CD4-positive, alpha-beta memory T cell (primary cell): Measurements from ENCODE around the gene NRXN3. TPM values are rescaled to one million over a fixed set of nuclear protein-coding genes. Genes with fewer than 3 reads are reported as not detected.

ENCODE experiments used
- CTCF ChIA-PET: fragments of 350-600 bp; sonication (Branson Sonifier 250); formaldehyde crosslinking; loops from one replicate; lab custom pipeline; 2021; ENCODE audit warnings: inconsistent platforms; ENCODE audit not compliant: partially characterized antibody; lab: Charles Lee
- POLR2A ChIA-PET: fragments of 350-600 bp; sonication (Branson Sonifier 250); formaldehyde crosslinking; loops from one replicate; lab custom pipeline; 2021; ENCODE audit not compliant: partially characterized antibody; lab: Charles Lee
- DNase-seq, 5 donors: peaks; one replicate each; pipeline versions ENCODE4 v3.0.0 to v3.0.0-alpha.2; 2020 to 2022; ENCODE audit warnings: mixed read lengths in 1 of 5
- H3K27ac ChIP-seq: one replicate; pipeline ENCODE4 v1.7.0; 2013; ENCODE audit warnings: low read depth, low read length
- H3K27me3 ChIP-seq: 2 replicates; pipeline ENCODE4 v1.7.0; 2013; ENCODE audit warnings: mild to moderate bottlenecking, low read length, moderate library complexity; ENCODE audit not compliant: insufficient read depth
- H3K36me3 ChIP-seq: 2 replicates; pipeline ENCODE4 v1.7.0; 2013; ENCODE audit warnings: mild to moderate bottlenecking, low read length, moderate library complexity; ENCODE audit not compliant: insufficient read depth
- H3K4me1 ChIP-seq: 2 replicates; pipeline ENCODE4 v1.7.0; 2013; ENCODE audit warnings: mild to moderate bottlenecking, low read length, moderate library complexity; ENCODE audit not compliant: insufficient read depth
- H3K4me3 ChIP-seq, 2 donors: one replicate each; pipeline ENCODE4 v1.7.0; 2013; ENCODE audit warnings: low read length in 2 of 2, mild to moderate bottlenecking in 1 of 2
- H3K9me3 ChIP-seq, 2 donors: one replicate each; pipeline ENCODE4 v1.7.0; 2013; ENCODE audit warnings: low read length in 2 of 2, control low read depth in 1 of 2; ENCODE audit not compliant: control insufficient read depth in 1 of 2
- H3K27ac Mint-ChIP-seq, 7 donors: one replicate each; pipeline ENCODE4 v1.8.0; 2020 to 2021; ENCODE audit warnings: mixed read lengths in 7 of 7, mild to moderate bottlenecking in 6 of 7, inconsistent platforms in 3 of 7, moderate library complexity in 3 of 7
- H3K27me3 Mint-ChIP-seq, 2 donors: one replicate each; pipeline ENCODE4 v1.8.0; 2020 to 2021; ENCODE audit warnings: mixed read lengths in 2 of 2
- H3K36me3 Mint-ChIP-seq, 2 donors: one replicate each; pipeline ENCODE4 v1.8.0; 2020 to 2021; ENCODE audit warnings: mixed read lengths in 2 of 2, inconsistent platforms in 1 of 2, mild to moderate bottlenecking in 1 of 2
- H3K4me1 Mint-ChIP-seq, 4 donors: one replicate each; pipeline ENCODE4 v1.8.0; 2020 to 2021; ENCODE audit warnings: mixed read lengths in 4 of 4, mild to moderate bottlenecking in 1 of 4
- H3K4me3 Mint-ChIP-seq, 8 donors: one replicate each; pipeline ENCODE4 v1.8.0; 2020 to 2021; ENCODE audit warnings: mixed read lengths in 8 of 8, mild to moderate bottlenecking in 7 of 8, moderate library complexity in 6 of 8, inconsistent platforms in 3 of 8
- H3K9me3 Mint-ChIP-seq, 8 donors: one replicate each; pipeline ENCODE4 v1.8.0; 2020 to 2021; ENCODE audit warnings: mixed read lengths in 8 of 8, mild to moderate bottlenecking in 5 of 8, inconsistent platforms in 3 of 8, moderate library complexity in 1 of 8
- intact Hi-C: fragments of 100-400 bp; cut with micrococcal nuclease; formaldehyde crosslinking; loops from one replicate; pipeline ENCODE4 v1.15.1; 2023
- polyA plus RNA-seq, 2 donors: library from polyadenylated mRNA; unstranded; fragments of 300-500 nt; fragmentation: Illumina TruSeq; gene quantifications; one replicate each; pipeline ENCODE4 v1.2.3, GENCODE V29; 2021
- total RNA-seq, 2 experiments: library from RNA; stranded (reverse); gene quantifications; one replicate each; pipeline ENCODE4 v1.2.3, GENCODE V29; 2021

The NRXN3 gene
- total and polyA plus RNA-seq, 4 experiments from 2014 or later: not detected

DNA sequence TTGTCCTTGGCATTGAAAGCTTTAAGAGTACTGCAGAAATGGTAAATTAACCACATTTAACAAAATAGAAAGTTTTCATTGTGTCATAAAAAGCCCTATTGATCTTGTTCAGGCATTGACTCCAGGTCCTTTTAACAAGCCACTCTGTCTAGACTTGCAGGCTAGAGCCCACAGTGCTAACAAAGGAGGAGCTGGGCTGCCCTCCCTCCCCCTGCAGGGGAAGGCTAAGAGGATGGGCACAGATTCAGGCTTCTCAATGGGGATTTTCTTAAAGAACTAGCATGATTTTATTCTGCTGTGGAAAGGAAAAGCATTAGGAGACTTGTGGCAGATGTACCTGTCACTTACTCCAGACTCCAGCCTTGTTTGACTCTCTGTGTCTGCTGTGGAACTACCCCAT is 463.6 kb downstream of the NRXN3 start:
- H3K4me3 ChIP-seq: no peak overlapping the region
- H3K4me1 ChIP-seq: no peaks in the 10 kb centered on the region
- no peak overlapping the region for H3K27ac ChIP-seq
- H3K4me1 Mint-ChIP-seq: no peaks in the 10 kb centered on the region
- DNase-seq: no peak
- H3K27me3 ChIP-seq: no peaks in the 10 kb centered on the region
- no peaks in the 10 kb centered on the region for H3K36me3 Mint-ChIP-seq
- intact Hi-C loops: no loop called here
- peaks cover 2 to 5% of the 10 kb centered on the region in 2 donors for H3K27me3 Mint-ChIP-seq
- POLR2A ChIA-PET: no interaction called here
- H3K9me3 ChIP-seq: no peaks in the 10 kb centered on the region
- H3K9me3 Mint-ChIP-seq: peaks cover 0 to 3% (median 0%) of the 10 kb centered on the region in 8 donors
- CTCF ChIA-PET: no interaction called here
- no peak overlapping the region for H3K4me3 Mint-ChIP-seq
- no peak overlapping the region for H3K27ac Mint-ChIP-seq
- no peaks in the 10 kb centered on the region for H3K36me3 ChIP-seq

DNA sequence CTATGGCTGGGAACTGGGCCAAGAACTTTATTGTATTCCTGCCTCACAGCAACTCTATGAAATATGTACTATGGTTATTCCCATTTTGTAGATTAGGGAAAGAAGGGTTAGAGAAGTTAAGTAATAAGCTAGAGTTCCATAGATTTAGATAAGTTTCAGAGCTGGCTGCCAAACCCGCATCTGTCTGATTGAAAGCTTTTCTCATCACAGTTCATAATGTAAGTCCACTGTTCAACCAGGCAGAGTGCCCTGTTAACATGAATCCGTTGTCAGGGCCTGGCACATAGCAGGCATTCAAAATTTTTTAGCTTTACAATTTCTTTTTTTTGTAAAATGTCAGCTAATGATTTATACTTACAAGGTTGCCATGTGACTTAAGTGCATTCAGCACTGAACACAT is 467.3 kb downstream of the NRXN3 start:
- Mint-ChIP-seq H3K27me3 (peaks cover 2 to 5% of the 10 kb centered on the region in 2 donors), H3K27ac (no peak overlapping the region), H3K4me1 (no peaks in the 10 kb centered on the region), H3K36me3 (no peaks in the 10 kb centered on the region), H3K9me3 (peaks cover 0 to 13% (median under 1%) of the 10 kb centered on the region in 8 donors), H3K4me3 (no peak overlapping the region)
- Histone ChIP-seq H3K27ac (no peak overlapping the region), H3K4me1 (no peaks in the 10 kb centered on the region), H3K9me3 (no peaks in the 10 kb centered on the region), H3K4me3 (no peak overlapping the region), H3K27me3 (no peaks in the 10 kb centered on the region), H3K36me3 (no peaks in the 10 kb centered on the region)
- no peak for DNase-seq
- intact Hi-C loops: no loop called here
- ChIA-PET CTCF (no interaction called here), POLR2A (no interaction called here)

DNA sequence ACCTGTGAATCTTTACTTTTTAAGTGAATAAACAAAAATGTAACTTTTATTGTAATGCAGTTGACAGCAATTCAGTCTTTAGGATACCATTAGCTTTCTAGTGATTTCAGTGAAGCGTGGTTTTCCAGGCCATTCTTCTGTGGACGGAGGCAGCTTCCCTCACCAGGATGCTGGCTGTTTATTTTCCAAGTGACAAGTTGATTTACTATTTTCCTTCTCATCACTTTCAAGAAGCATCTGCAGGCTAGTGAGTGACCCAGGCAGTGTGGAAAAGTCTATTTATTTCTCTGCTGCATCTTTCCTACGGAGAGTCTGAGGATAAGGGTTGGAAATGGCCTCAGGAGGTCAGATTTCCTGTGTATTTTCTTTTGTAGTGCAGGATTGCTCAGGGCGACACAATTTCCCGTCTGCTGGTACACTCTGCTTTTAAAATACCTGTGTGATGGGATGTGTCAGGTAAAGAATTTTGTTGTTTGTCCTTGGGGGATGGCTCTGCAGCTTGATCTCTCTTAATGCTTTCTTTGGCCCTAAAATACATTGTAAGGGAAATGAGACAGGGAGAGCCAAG is 467.8 kb downstream of the NRXN3 start:
- H3K27me3 ChIP-seq: no peaks in the 10 kb centered on the region
- Mint-ChIP-seq H3K4me3 (no peak overlapping the region), H3K27ac (no peak overlapping the region), H3K9me3 (peaks cover 0 to 13% (median under 1%) of the 10 kb centered on the region in 8 donors), H3K4me1 (no peaks in the 10 kb centered on the region), H3K36me3 (no peaks in the 10 kb centered on the region), H3K27me3 (peaks cover 2 to 5% of the 10 kb centered on the region in 2 donors)
- intact Hi-C loops: no loop called here
- H3K27ac ChIP-seq: no peak overlapping the region
- no peak for DNase-seq
- ChIA-PET CTCF (no interaction called here), POLR2A (no interaction called here)
- no peak overlapping the region for H3K4me3 ChIP-seq
- no peaks in the 10 kb centered on the region for H3K9me3 ChIP-seq
- no peaks in the 10 kb centered on the region for H3K4me1 ChIP-seq
- no peaks in the 10 kb centered on the region for H3K36me3 ChIP-seq

DNA sequence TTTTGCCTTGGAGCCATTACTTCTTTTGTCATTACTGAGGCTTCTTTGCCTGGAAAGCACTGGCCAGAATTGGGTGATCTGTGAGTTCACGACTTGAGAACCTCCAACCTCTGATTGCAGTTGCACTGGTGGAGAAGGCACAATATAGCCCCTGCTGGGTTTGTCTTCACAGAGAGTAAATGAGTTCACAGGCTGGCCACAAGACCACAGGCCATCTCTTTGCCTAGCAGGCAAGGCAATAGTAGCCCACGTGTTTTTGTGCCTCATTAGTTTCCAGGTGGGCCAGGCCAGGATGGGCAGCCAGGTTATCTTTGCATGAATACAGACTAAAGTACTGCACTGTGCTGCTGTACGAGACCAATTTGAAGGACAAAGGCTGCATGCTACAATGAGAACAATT is 468.8 kb downstream of the NRXN3 start:
- Mint-ChIP-seq H3K27me3 (peaks cover 2 to 5% of the 10 kb centered on the region in 2 donors), H3K4me3 (no peak overlapping the region), H3K36me3 (no peaks in the 10 kb centered on the region), H3K9me3 (peaks cover 0 to 13% (median under 1%) of the 10 kb centered on the region in 8 donors), H3K27ac (no peak overlapping the region), H3K4me1 (no peaks in the 10 kb centered on the region)
- no peak for DNase-seq
- Histone ChIP-seq H3K27ac (no peak overlapping the region), H3K9me3 (no peaks in the 10 kb centered on the region), H3K4me1 (no peaks in the 10 kb centered on the region), H3K27me3 (no peaks in the 10 kb centered on the region), H3K36me3 (no peaks in the 10 kb centered on the region), H3K4me3 (no peak overlapping the region)
- intact Hi-C loops: no loop called here
- CTCF ChIA-PET: no interaction called here
- POLR2A ChIA-PET: no interaction called here

DNA sequence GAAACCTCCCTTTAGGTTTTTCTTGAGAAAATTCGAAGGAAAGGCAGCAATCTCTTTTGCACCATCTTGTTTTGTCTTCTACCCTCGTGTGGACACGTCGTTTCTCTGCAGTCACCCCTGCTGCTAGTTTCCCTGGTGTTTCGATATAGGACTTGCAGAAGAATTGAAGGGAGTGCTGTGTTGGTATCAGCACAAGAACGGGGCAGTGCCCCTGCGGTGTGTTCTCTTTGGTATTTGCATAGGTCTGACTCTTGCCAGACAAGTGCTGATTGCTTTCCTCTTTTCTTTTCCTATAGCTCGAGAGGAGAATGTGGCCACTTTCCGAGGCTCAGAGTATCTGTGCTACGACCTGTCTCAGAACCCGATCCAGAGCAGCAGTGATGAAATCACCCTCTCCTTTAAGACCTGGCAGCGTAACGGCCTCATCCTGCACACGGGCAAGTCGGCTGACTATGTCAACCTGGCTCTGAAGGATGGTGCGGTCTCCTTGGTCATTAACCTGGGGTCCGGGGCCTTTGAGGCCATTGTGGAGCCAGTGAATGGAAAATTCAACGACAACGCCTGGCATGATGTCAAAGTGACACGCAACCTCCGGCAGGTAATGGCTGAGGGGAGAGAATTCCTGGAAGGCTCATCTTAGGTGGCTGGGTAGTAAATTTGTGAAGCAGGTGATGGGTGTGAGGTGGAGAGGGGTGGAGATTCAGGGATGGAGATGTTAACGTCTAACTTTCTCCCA is 474.8 kb downstream of the NRXN3 start:
- ChIA-PET POLR2A (no interaction called here), CTCF (no interaction called here)
- H3K27me3 ChIP-seq: no peaks in the 10 kb centered on the region
- no peak overlapping the region for H3K4me3 Mint-ChIP-seq
- H3K9me3 Mint-ChIP-seq: peaks cover 0 to 10% (median 0%) of the 10 kb centered on the region in 8 donors
- no peaks in the 10 kb centered on the region for H3K36me3 ChIP-seq
- peaks cover 0 to 2% of the 10 kb centered on the region in 2 donors for H3K27me3 Mint-ChIP-seq
- H3K9me3 ChIP-seq: no peaks in the 10 kb centered on the region
- H3K27ac ChIP-seq: no peak overlapping the region
- intact Hi-C loops: no loop called here
- H3K4me1 ChIP-seq: no peaks in the 10 kb centered on the region
- no peak overlapping the region for H3K4me3 ChIP-seq
- no peaks in the 10 kb centered on the region for H3K4me1 Mint-ChIP-seq
- no peak overlapping the region for H3K27ac Mint-ChIP-seq
- H3K36me3 Mint-ChIP-seq: no peaks in the 10 kb centered on the region
- DNase-seq: no peak

DNA sequence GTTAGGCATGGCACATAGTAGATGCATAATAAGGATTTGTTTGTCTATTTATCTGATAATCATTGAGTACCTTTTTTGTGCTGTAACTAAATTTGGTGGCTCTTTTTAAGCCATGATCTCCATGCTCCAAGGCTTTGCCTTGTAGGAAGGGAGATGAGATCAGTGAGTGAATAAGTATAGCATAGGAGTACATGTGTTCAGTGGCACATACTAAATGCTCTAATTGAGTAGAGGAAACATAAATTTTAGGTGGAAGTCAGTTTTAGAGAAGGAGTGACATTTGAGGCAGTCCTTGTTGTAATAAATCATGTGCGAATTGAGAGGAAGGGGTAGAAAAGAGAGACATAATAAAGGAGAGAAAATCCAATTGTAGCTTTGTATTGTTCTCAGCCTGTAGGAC is 482.6 kb downstream of the NRXN3 start:
- no peak overlapping the region for H3K27ac ChIP-seq
- POLR2A ChIA-PET: no interaction called here

DNA sequence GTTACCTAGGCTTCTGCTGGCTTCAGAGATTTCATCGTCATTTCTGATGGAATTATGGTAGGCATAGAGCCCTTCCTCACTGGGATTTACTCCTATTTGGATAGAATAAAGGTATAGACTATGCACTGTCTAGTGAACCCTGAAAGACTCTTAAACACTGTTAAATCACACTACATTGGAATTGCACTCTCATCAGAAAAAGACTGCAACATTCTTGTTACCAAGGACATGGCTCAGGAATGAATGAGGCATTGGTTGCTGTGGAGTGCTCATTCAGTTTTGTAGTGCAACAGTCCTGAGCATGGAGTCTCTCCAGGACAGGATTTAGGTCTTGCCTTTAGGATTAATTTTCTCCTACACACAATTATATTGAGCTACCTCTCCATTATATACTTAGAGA is 483.0 kb downstream of the NRXN3 start:
- no peaks in the 10 kb centered on the region for H3K4me1 ChIP-seq
- H3K27me3 ChIP-seq: no peaks in the 10 kb centered on the region
- H3K27ac ChIP-seq: no peak overlapping the region
- H3K4me1 Mint-ChIP-seq: no peaks in the 10 kb centered on the region
- ChIA-PET POLR2A (no interaction called here), CTCF (no interaction called here)
- peaks cover 0 to 5% (median 0%) of the 10 kb centered on the region in 8 donors for H3K9me3 Mint-ChIP-seq
- DNase-seq: no peak
- H3K27me3 Mint-ChIP-seq: peaks cover 0 to 9% of the 10 kb centered on the region in 2 donors
- H3K9me3 ChIP-seq: no peaks in the 10 kb centered on the region
- H3K36me3 ChIP-seq: no peaks in the 10 kb centered on the region
- no peak overlapping the region for H3K4me3 ChIP-seq
- no peaks in the 10 kb centered on the region for H3K36me3 Mint-ChIP-seq
- H3K27ac Mint-ChIP-seq: no peak overlapping the region
- H3K4me3 Mint-ChIP-seq: no peak overlapping the region
- intact Hi-C loops: no loop called here

More for the DNA sequence above, 482.6 kb downstream of the NRXN3 start:
- no peak overlapping the region for H3K27ac Mint-ChIP-seq
- no peak for DNase-seq
- no peaks in the 10 kb centered on the region for H3K36me3 ChIP-seq
- no peaks in the 10 kb centered on the region for H3K9me3 ChIP-seq
- H3K27me3 ChIP-seq: no peaks in the 10 kb centered on the region
- intact Hi-C loops: no loop called here
- H3K4me1 ChIP-seq: no peaks in the 10 kb centered on the region
- no peak overlapping the region for H3K4me3 ChIP-seq
- CTCF ChIA-PET: no interaction called here
- H3K9me3 Mint-ChIP-seq: peaks cover 0 to 5% (median 0%) of the 10 kb centered on the region in 8 donors
- H3K4me1 Mint-ChIP-seq: no peaks in the 10 kb centered on the region
- no peaks in the 10 kb centered on the region for H3K36me3 Mint-ChIP-seq
- no peak overlapping the region for H3K4me3 Mint-ChIP-seq
- peaks cover 0 to 9% of the 10 kb centered on the region in 2 donors for H3K27me3 Mint-ChIP-seq
